ENCODE measurements around the gene CCDC194. TPM values are rescaled to one million over a fixed set of nuclear protein-coding genes. Genes with fewer than 3 reads are reported as not detected.

The CCDC194 gene
- total and polyA plus RNA-seq, 8 donors = not detected

- no peak for TF ChIP-seq POLR2AphosphoS5 (IDR thresholded peaks at IDR 0.05)
- TF ChIP-seq EP300 (IDR thresholded peaks at IDR 0.05) = no peak
- TF ChIP-seq CTCF (IDR thresholded peaks at IDR 0.05) = peak in 1 of 7 experiments; percentile 23
- no peak for TF ChIP-seq POLR2A (IDR thresholded peaks at IDR 0.05)
- DNase-seq = peak in 1 of 2 donors; percentile 85
- Histone ChIP-seq H3K27me3 (no peaks in the 10 kb centered on the region), H3K36me3 (peaks cover 0 to 24% (median 21%) of the 10 kb centered on the region in 4 donors), H3K9me3 (no peaks in the 10 kb centered on the region), H3K4me1 (peaks cover 8 to 20% (median 12%) of the 10 kb centered on the region in 4 donors), H3K4me3 (no peak overlapping the region), H3K27ac (no peak overlapping the region)
- WGBS, 5 donors = 27 to 40% (median 29%) methylated on average over 16 to 27 of the region's 27 CpGs
- intact Hi-C loops (cut with DNase I; ENCODE audit: low total_unique reads) = no loop called here
Observed at GRCh38 chr19:17424743-17425365, 30.9 kb upstream of the CCDC194 start.

DNA sequence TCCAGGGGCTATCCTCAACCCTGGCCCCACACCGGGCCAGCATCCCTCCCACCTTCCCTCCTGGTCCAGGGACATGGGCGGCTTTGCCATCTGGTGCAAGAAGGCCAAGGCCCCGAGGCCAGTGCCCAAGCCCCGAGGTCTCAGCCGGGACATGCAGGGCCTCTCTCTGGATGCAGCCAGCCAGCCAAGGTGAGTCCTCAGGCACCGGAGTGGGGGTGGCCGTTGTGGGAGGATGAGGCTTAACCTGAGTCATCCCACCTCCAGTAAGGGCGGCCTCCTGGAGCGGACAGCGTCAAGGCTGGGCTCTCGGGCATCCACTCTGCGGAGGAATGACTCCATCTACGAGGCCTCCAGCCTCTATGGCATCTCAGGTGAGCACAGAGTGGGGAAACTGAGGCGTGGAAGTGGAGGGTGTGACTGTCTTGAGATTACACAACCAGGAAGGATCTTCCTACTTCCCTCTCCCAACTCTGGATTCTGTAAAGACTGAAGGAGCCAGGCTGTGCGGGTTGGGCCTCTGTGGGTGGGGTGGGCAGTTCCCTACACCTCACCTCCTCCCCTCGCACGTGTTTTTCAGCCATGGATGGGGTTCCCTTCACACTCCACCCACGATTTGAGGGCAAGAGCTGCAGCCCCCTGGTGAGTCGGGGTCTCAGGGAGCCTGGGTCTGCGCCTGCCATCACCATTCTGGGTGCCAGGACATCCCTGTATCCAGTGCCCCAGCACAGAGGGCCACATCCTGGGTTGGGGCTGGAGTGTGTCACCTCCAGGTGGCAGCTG, 29.6 kb upstream of the CCDC194 start:
- no peaks in the 10 kb centered on the region for H3K27me3 ChIP-seq
- no peak overlapping the region for H3K4me3 ChIP-seq
- 88 to 95% (median 93%) methylated on average over 17 to 20 of the region's 20 CpGs for WGBS, 5 donors
- DNase-seq = no peak
- peaks cover 8 to 29% (median 19%) of the 10 kb centered on the region in 4 donors for H3K4me1 ChIP-seq
- TF ChIP-seq EP300 (IDR thresholded peaks at IDR 0.05) (no peak), POLR2A (IDR thresholded peaks at IDR 0.05) (no peak), CTCF (IDR thresholded peaks at IDR 0.05) (no peak), POLR2AphosphoS5 (IDR thresholded peaks at IDR 0.05) (no peak)
- peaks cover 0 to 24% (median 21%) of the 10 kb centered on the region in 4 donors for H3K36me3 ChIP-seq
- intact Hi-C loops (cut with DNase I; ENCODE audit: low total_unique reads) = no loop called here
- no peaks in the 10 kb centered on the region for H3K9me3 ChIP-seq
- no peak overlapping the region for H3K27ac ChIP-seq

- peaks cover 0 to 6% (median 0%) of the 10 kb centered on the region in 3 donors for H3K27me3 ChIP-seq
- DNase-seq = no peak
- intact Hi-C loops (cut with DNase I; ENCODE audit: low total_unique reads) = no loop called here
- TF ChIP-seq POLR2AphosphoS5 (IDR thresholded peaks at IDR 0.05) (no peak), POLR2A (IDR thresholded peaks at IDR 0.05) (no peak), EP300 (IDR thresholded peaks at IDR 0.05) (no peak), CTCF (IDR thresholded peaks at IDR 0.05) (no peak)
- H3K9me3 ChIP-seq = no peaks in the 10 kb centered on the region
- 95 to 98% (median 98%) methylated on average over 4 of the region's 4 CpGs for WGBS, 5 donors
- H3K4me3 ChIP-seq = no peak overlapping the region
- no peak overlapping the region for H3K27ac ChIP-seq
- peaks cover 8 to 29% (median 19%) of the 10 kb centered on the region in 4 donors for H3K4me1 ChIP-seq
- peaks cover 0 to 24% (median 21%) of the 10 kb centered on the region in 4 donors for H3K36me3 ChIP-seq
Observed at GRCh38 chr19:17421942-17422341, 27.9 kb upstream of the CCDC194 start.

DNA sequence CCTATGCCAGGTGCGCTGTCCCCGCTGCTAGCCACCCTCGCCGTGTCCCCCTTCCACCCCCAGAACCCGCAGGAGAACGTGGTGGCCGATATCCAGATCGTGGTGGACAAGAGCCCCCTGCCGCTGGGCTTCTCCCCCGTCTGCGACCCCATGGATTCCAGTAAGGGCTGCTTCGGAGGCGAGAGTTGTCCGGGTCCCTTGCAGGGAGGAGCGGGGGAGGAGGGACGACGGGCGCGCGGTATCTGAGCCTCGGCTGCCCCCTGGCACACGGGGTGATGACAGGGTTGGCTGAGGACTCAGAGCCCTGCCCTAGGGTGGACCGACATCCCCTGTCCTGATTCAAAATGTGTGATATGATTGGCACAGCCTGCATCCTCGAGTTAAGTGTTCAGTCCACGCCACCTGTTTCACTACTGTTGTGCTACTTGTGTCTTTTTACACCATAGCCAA, 26.5 kb upstream of the CCDC194 start:
- H3K9me3 ChIP-seq = no peaks in the 10 kb centered on the region
- intact Hi-C loops (cut with DNase I; ENCODE audit: low total_unique reads) = no loop called here
- peak; percentile 35 to 69 for DNase-seq
- H3K4me3 ChIP-seq = peak overlapping the region; percentile 69 to 92 (median 82)
- TF ChIP-seq POLR2AphosphoS5 (IDR thresholded peaks at IDR 0.05) (no peak), CTCF (IDR thresholded peaks at IDR 0.05) (peak in 1 of 7 experiments; percentile 15)
- peaks cover 0 to 6% (median 0%) of the 10 kb centered on the region in 3 donors for H3K27me3 ChIP-seq
- peaks cover 8 to 31% (median 22%) of the 10 kb centered on the region in 4 donors for H3K4me1 ChIP-seq
- WGBS, 5 donors = 4 to 6% (median 5%) methylated on average over 15 to 25 of the region's 25 CpGs
- H3K36me3 ChIP-seq = peaks cover 0 to 27% (median 21%) of the 10 kb centered on the region in 4 donors
- H3K27ac ChIP-seq = peak overlapping the region in 4 of 5 donors; percentile 73 to 86 (median 83)

Measured in stomach (tissue), 9 donors.